IPS-15b (cell line): ENCODE data around the gene GFI1.

Experiments
- H3K27me3 ChIP-seq: one replicate; pipeline ENCODE4 v1.6.1; 2013; ENCODE audit warnings: low read length; ENCODE audit not compliant: control insufficient read depth, insufficient read depth
- H3K36me3 ChIP-seq: one replicate; pipeline ENCODE4 v1.6.1; 2013; ENCODE audit warnings: low read length; ENCODE audit not compliant: control insufficient read depth, insufficient read depth
- H3K4me1 ChIP-seq: one replicate; pipeline ENCODE4 v1.6.1; 2013; ENCODE audit warnings: mild to moderate bottlenecking, low read length; ENCODE audit not compliant: control insufficient read depth, insufficient read depth
- H3K4me3 ChIP-seq: one replicate; pipeline ENCODE4 v1.5.1; 2013; ENCODE audit warnings: low read depth, low read length
- H3K9ac ChIP-seq: one replicate; pipeline ENCODE4 v1.6.1; 2013; ENCODE audit warnings: low read depth, mild to moderate bottlenecking, low read length
- H3K9me3 ChIP-seq: one replicate; pipeline ENCODE4 v1.6.1; 2013; ENCODE audit warnings: mild to moderate bottlenecking, low read length; ENCODE audit not compliant: control insufficient read depth, insufficient read depth

The GFI1 gene

GRCh38 chr1:92504291-92505014 is 17.7 kb upstream of the GFI1 start:
- Histone ChIP-seq H3K36me3 (no peaks in the 10 kb centered on the region), H3K9me3 (no peaks in the 10 kb centered on the region), H3K9ac (no peak overlapping the region), H3K4me1 (no peaks in the 10 kb centered on the region), H3K27me3 (no peaks in the 10 kb centered on the region), H3K4me3 (no peak overlapping the region)

GRCh38 chr1:92503926-92504285 is 17.2 kb upstream of the GFI1 start:
- Histone ChIP-seq H3K9ac (no peak overlapping the region), H3K9me3 (no peaks in the 10 kb centered on the region), H3K4me1 (no peaks in the 10 kb centered on the region), H3K4me3 (no peak overlapping the region), H3K36me3 (no peaks in the 10 kb centered on the region), H3K27me3 (no peaks in the 10 kb centered on the region)

GRCh38 chr1:92503043-92503925 is 16.6 kb upstream of the GFI1 start:
- H3K4me1 ChIP-seq: no peaks in the 10 kb centered on the region
- no peak overlapping the region for H3K9ac ChIP-seq
- no peaks in the 10 kb centered on the region for H3K36me3 ChIP-seq
- no peaks in the 10 kb centered on the region for H3K9me3 ChIP-seq
- H3K4me3 ChIP-seq: no peak overlapping the region
- H3K27me3 ChIP-seq: no peaks in the 10 kb centered on the region

GRCh38 chr1:92502247-92502646 is 15.5 kb upstream of the GFI1 start:
- Histone ChIP-seq H3K9ac (no peak overlapping the region), H3K4me3 (no peak overlapping the region)

GRCh38 chr1:92500552-92500951 is 13.8 kb upstream of the GFI1 start:
- no peaks in the 10 kb centered on the region for H3K4me1 ChIP-seq
- H3K9ac ChIP-seq: no peak overlapping the region
- no peaks in the 10 kb centered on the region for H3K36me3 ChIP-seq
- H3K4me3 ChIP-seq: no peak overlapping the region
- no peaks in the 10 kb centered on the region for H3K27me3 ChIP-seq
- no peaks in the 10 kb centered on the region for H3K9me3 ChIP-seq

More at GRCh38 chr1:92502247-92502646, 15.5 kb upstream of the GFI1 start:
- Histone ChIP-seq H3K36me3 (no peaks in the 10 kb centered on the region), H3K27me3 (no peaks in the 10 kb centered on the region), H3K4me1 (no peaks in the 10 kb centered on the region), H3K9me3 (no peaks in the 10 kb centered on the region)

GRCh38 chr1:92495392-92496063 is 8.8 kb upstream of the GFI1 start:
- Histone ChIP-seq H3K4me1 (no peaks in the 10 kb centered on the region), H3K4me3 (no peak overlapping the region), H3K9ac (no peak overlapping the region), H3K9me3 (no peaks in the 10 kb centered on the region), H3K36me3 (no peaks in the 10 kb centered on the region), H3K27me3 (peaks cover 3% of the 10 kb centered on the region)

GRCh38 chr1:92494485-92495141 is 7.9 kb upstream of the GFI1 start:
- H3K36me3 ChIP-seq: no peaks in the 10 kb centered on the region
- no peak overlapping the region for H3K9ac ChIP-seq
- no peak overlapping the region for H3K4me3 ChIP-seq
- no peaks in the 10 kb centered on the region for H3K4me1 ChIP-seq
- H3K9me3 ChIP-seq: no peaks in the 10 kb centered on the region
- peaks cover 9% of the 10 kb centered on the region for H3K27me3 ChIP-seq

- H3K4me3 ChIP-seq: no peak overlapping the region
- H3K27me3 ChIP-seq: peaks cover 24% of the 10 kb centered on the region
- H3K9me3 ChIP-seq: no peaks in the 10 kb centered on the region
- no peaks in the 10 kb centered on the region for H3K36me3 ChIP-seq
- H3K9ac ChIP-seq: no peak overlapping the region
- no peaks in the 10 kb centered on the region for H3K4me1 ChIP-seq
Measured at GRCh38 chr1:92493139-92493538, 6.4 kb upstream of the GFI1 start.

- peaks cover 2% of the 10 kb centered on the region for H3K4me1 ChIP-seq
- no peak overlapping the region for H3K9ac ChIP-seq
- H3K36me3 ChIP-seq: no peaks in the 10 kb centered on the region
- no peaks in the 10 kb centered on the region for H3K9me3 ChIP-seq
- peaks cover 66% of the 10 kb centered on the region for H3K27me3 ChIP-seq
- no peak overlapping the region for H3K4me3 ChIP-seq
Measured at GRCh38 chr1:92488832-92489231, 2.1 kb upstream of the GFI1 start.

- Histone ChIP-seq H3K9ac (no peak overlapping the region), H3K9me3 (no peaks in the 10 kb centered on the region), H3K27me3 (peaks cover 70% of the 10 kb centered on the region), H3K36me3 (no peaks in the 10 kb centered on the region), H3K4me3 (no peak overlapping the region), H3K4me1 (peaks cover 2% of the 10 kb centered on the region)
Measured at GRCh38 chr1:92488416-92488815, 1.7 kb upstream of the GFI1 start.

- Histone ChIP-seq H3K4me3 (peak overlapping the region; percentile 52), H3K9ac (no peak overlapping the region), H3K27me3 (peaks cover 83% of the 10 kb centered on the region), H3K4me1 (peaks cover 2% of the 10 kb centered on the region), H3K9me3 (no peaks in the 10 kb centered on the region), H3K36me3 (no peaks in the 10 kb centered on the region)
Measured at GRCh38 chr1:92487078-92487605, 417 bp upstream of the GFI1 start.
